ENCODE data around the gene CCL15.
"Not testable (repeated sequence)": the region's sequence is repeated elsewhere in the genome, so short reads cannot be mapped to it uniquely, and the experiment has no call there.

The CCL15 gene

GRCh38 chr17:36001110-36001771 lies at the start of gene CCL15:
Gene CCL15 (minus strand): TSS chr17:36001553. CDS start chr17:36001492, 61 bp downstream.
- H3K4me1 Mint-ChIP-seq (ENCODE audit: low read depth): peaks cover 27% of the 10 kb centered on the region
- no peak within 1 kb of the TSS for H3K27ac Mint-ChIP-seq
- H3K36me3 Mint-ChIP-seq (ENCODE audit: low read depth): no peaks in the 10 kb centered on the region
- no peaks in the 10 kb centered on the region for H3K9me3 Mint-ChIP-seq
- H3K4me3 Mint-ChIP-seq: no peak within 1 kb of the TSS
- peaks cover 5% of the 10 kb centered on the region for H3K27me3 Mint-ChIP-seq

- Mint-ChIP-seq H3K9me3 (peaks cover 22% of the 10 kb centered on the region), H3K36me3 (ENCODE audit: low read depth) (peaks cover 4% of the 10 kb centered on the region), H3K4me3 (no peak overlapping the region), H3K27me3 (peaks cover 39% of the 10 kb centered on the region), H3K4me1 (ENCODE audit: low read depth) (no peaks in the 10 kb centered on the region), H3K27ac (no peak overlapping the region)
Measured at GRCh38 chr17:36049643-36050042, 48.3 kb upstream of the CCL15 start.

- H3K4me3 Mint-ChIP-seq: no peak overlapping the region
- H3K36me3 Mint-ChIP-seq (ENCODE audit: low read depth): peaks cover 4% of the 10 kb centered on the region
- peaks cover 22% of the 10 kb centered on the region for H3K9me3 Mint-ChIP-seq
- H3K27me3 Mint-ChIP-seq: peaks cover 50% of the 10 kb centered on the region
- H3K27ac Mint-ChIP-seq: no peak overlapping the region
- no peaks in the 10 kb centered on the region for H3K4me1 Mint-ChIP-seq (ENCODE audit: low read depth)
Measured at GRCh38 chr17:36048066-36048465, 46.7 kb upstream of the CCL15 start.

GRCh38 chr17:36036235-36036634 lies 34.9 kb upstream of the CCL15 start:
- Mint-ChIP-seq H3K27ac (no peak overlapping the region), H3K27me3 (peaks cover 30% of the 10 kb centered on the region), H3K4me1 (ENCODE audit: low read depth) (peaks cover 15% of the 10 kb centered on the region), H3K9me3 (no peaks in the 10 kb centered on the region), H3K36me3 (ENCODE audit: low read depth) (no peaks in the 10 kb centered on the region), H3K4me3 (no peak overlapping the region)

GRCh38 chr17:36034127-36034526 lies 32.8 kb upstream of the CCL15 start:
- H3K4me3 Mint-ChIP-seq: no peak overlapping the region
- H3K36me3 Mint-ChIP-seq (ENCODE audit: low read depth): no peaks in the 10 kb centered on the region
- H3K27me3 Mint-ChIP-seq: peaks cover 35% of the 10 kb centered on the region
- H3K9me3 Mint-ChIP-seq: no peaks in the 10 kb centered on the region
- no peak overlapping the region for H3K27ac Mint-ChIP-seq
- H3K4me1 Mint-ChIP-seq (ENCODE audit: low read depth): peaks cover 11% of the 10 kb centered on the region

- H3K27me3 Mint-ChIP-seq: peaks cover 43% of the 10 kb centered on the region
- no peak overlapping the region for H3K27ac Mint-ChIP-seq
- no peaks in the 10 kb centered on the region for H3K36me3 Mint-ChIP-seq (ENCODE audit: low read depth)
- peaks cover 11% of the 10 kb centered on the region for H3K4me1 Mint-ChIP-seq (ENCODE audit: low read depth)
- H3K4me3 Mint-ChIP-seq: no peak overlapping the region
- no peaks in the 10 kb centered on the region for H3K9me3 Mint-ChIP-seq
Measured at GRCh38 chr17:36030956-36031355, 29.6 kb upstream of the CCL15 start.

GRCh38 chr17:36027761-36028160 lies 26.4 kb upstream of the CCL15 start:
- no peaks in the 10 kb centered on the region for H3K36me3 Mint-ChIP-seq (ENCODE audit: low read depth)
- H3K4me3 Mint-ChIP-seq: no peak overlapping the region
- no peaks in the 10 kb centered on the region for H3K9me3 Mint-ChIP-seq
- H3K27me3 Mint-ChIP-seq: peaks cover 31% of the 10 kb centered on the region
- no peak overlapping the region for H3K27ac Mint-ChIP-seq
- H3K4me1 Mint-ChIP-seq (ENCODE audit: low read depth): no peaks in the 10 kb centered on the region

- H3K4me1 Mint-ChIP-seq (ENCODE audit: low read depth): no peaks in the 10 kb centered on the region
- H3K27me3 Mint-ChIP-seq: peaks cover 41% of the 10 kb centered on the region
Measured at GRCh38 chr17:36024106-36024869, 22.9 kb upstream of the CCL15 start.

GRCh38 chr17:36019423-36019822 lies 18.1 kb upstream of the CCL15 start:
- Mint-ChIP-seq H3K27me3 (peaks cover 34% of the 10 kb centered on the region), H3K36me3 (ENCODE audit: low read depth) (no peaks in the 10 kb centered on the region), H3K4me3 (no peak overlapping the region), H3K27ac (no peak overlapping the region), H3K4me1 (ENCODE audit: low read depth) (no peaks in the 10 kb centered on the region), H3K9me3 (peaks cover 3% of the 10 kb centered on the region)

More at GRCh38 chr17:36024106-36024869, 22.9 kb upstream of the CCL15 start:
- H3K36me3 Mint-ChIP-seq (ENCODE audit: low read depth): no peaks in the 10 kb centered on the region
- no peak overlapping the region for H3K4me3 Mint-ChIP-seq
- H3K9me3 Mint-ChIP-seq: peaks cover 3% of the 10 kb centered on the region
- H3K27ac Mint-ChIP-seq: no peak overlapping the region

- Mint-ChIP-seq H3K27ac (no peak within 1 kb of the TSS), H3K4me3 (no peak within 1 kb of the TSS), H3K4me1 (ENCODE audit: low read depth) (no peaks in the 10 kb centered on the region), H3K27me3 (peaks cover 30% of the 10 kb centered on the region), H3K9me3 (peaks cover 3% of the 10 kb centered on the region), H3K36me3 (ENCODE audit: low read depth) (no peaks in the 10 kb centered on the region)
Measured at GRCh38 chr17:36017799-36018198, 16.4 kb upstream of the CCL15 start, which contains the start of gene CCL23. Gene CCL23 (minus strand): TSS chr17:36017972. CDS start chr17:36017897, 75 bp downstream.

- no peaks in the 10 kb centered on the region for H3K4me1 Mint-ChIP-seq (ENCODE audit: low read depth)
- H3K4me3 Mint-ChIP-seq: no peak overlapping the region
- no peaks in the 10 kb centered on the region for H3K9me3 Mint-ChIP-seq
- H3K27me3 Mint-ChIP-seq: peaks cover 32% of the 10 kb centered on the region
- H3K36me3 Mint-ChIP-seq (ENCODE audit: low read depth): no peaks in the 10 kb centered on the region
- no peak overlapping the region for H3K27ac Mint-ChIP-seq
Measured at GRCh38 chr17:36016555-36016954, 15.2 kb upstream of the CCL15 start.

GRCh38 chr17:36015895-36016294 lies 14.5 kb upstream of the CCL15 start:
- H3K4me3 Mint-ChIP-seq; H3K4me1 Mint-ChIP-seq (ENCODE audit: low read depth): not testable (repeated sequence)
- H3K27me3 Mint-ChIP-seq: peaks cover 27% of the 10 kb centered on the region

GRCh38 chr17:36014946-36015345 lies 13.6 kb upstream of the CCL15 start:
- Mint-ChIP-seq H3K36me3 (ENCODE audit: low read depth) (no peaks in the 10 kb centered on the region), H3K27me3 (peaks cover 18% of the 10 kb centered on the region), H3K9me3 (no peaks in the 10 kb centered on the region), H3K4me1 (ENCODE audit: low read depth) (no peaks in the 10 kb centered on the region), H3K27ac (no peak overlapping the region), H3K4me3 (no peak overlapping the region)

More at GRCh38 chr17:36015895-36016294, 14.5 kb upstream of the CCL15 start:
- H3K36me3 Mint-ChIP-seq (ENCODE audit: low read depth); H3K9me3 Mint-ChIP-seq; H3K27ac Mint-ChIP-seq: not testable (repeated sequence)

GRCh38 chr17:36011201-36011600 lies 9.8 kb upstream of the CCL15 start:
- Mint-ChIP-seq H3K27me3 (peaks cover 14% of the 10 kb centered on the region), H3K9me3 (no peaks in the 10 kb centered on the region), H3K4me3 (no peak overlapping the region), H3K27ac (no peak overlapping the region), H3K36me3 (ENCODE audit: low read depth) (no peaks in the 10 kb centered on the region), H3K4me1 (ENCODE audit: low read depth) (no peaks in the 10 kb centered on the region)

- H3K27ac Mint-ChIP-seq: no peak overlapping the region
- no peak overlapping the region for H3K4me3 Mint-ChIP-seq
- H3K9me3 Mint-ChIP-seq: no peaks in the 10 kb centered on the region
- no peaks in the 10 kb centered on the region for H3K36me3 Mint-ChIP-seq (ENCODE audit: low read depth)
- peaks cover 9% of the 10 kb centered on the region for H3K4me1 Mint-ChIP-seq (ENCODE audit: low read depth)
- peaks cover 14% of the 10 kb centered on the region for H3K27me3 Mint-ChIP-seq
Measured at GRCh38 chr17:36008998-36009665, 7.8 kb upstream of the CCL15 start.
